HG03139 (cell line): ENCODE results near the gene LAMA3.
A peak's percentile ranks its signal among the peaks of the same experiment; 100 is the strongest.
"Not testable (repeated sequence)": the region's sequence is repeated elsewhere in the genome, so short reads cannot be mapped to it uniquely, and the experiment has no call there.

Experiments
- ATAC-seq: cut with Tn5 transposase; IDR thresholded peaks from one replicate; pipeline ENCODE4 v1.9.1; 2021; ENCODE audit not compliant: unreplicated experiment

Gene LAMA3

GRCh38 chr18:23727707-23728493 is 38.6 kb downstream of the LAMA3 start:
- no peak for ATAC-seq

- ATAC-seq, result no peak
These were observed 41.6 kb downstream of the LAMA3 start for GRCh38 chr18:23730857-23731256.

GRCh38 chr18:23731861-23732260 is 42.6 kb downstream of the LAMA3 start:
- ATAC-seq, result no peak

- no peak for ATAC-seq
These were observed 43.2 kb downstream of the LAMA3 start for GRCh38 chr18:23732439-23732838.

GRCh38 chr18:23733265-23733664 is 44.0 kb downstream of the LAMA3 start:
- not testable (repeated sequence) for ATAC-seq

GRCh38 chr18:23733895-23734294 is 44.6 kb downstream of the LAMA3 start:
- ATAC-seq, result no peak

- ATAC-seq, result peak; percentile 63
These were observed 45.8 kb downstream of the LAMA3 start for GRCh38 chr18:23735021-23735464.

- ATAC-seq, result no peak
These were observed 48.3 kb downstream of the LAMA3 start for GRCh38 chr18:23737578-23737977.

- no peak for ATAC-seq
These were observed 48.9 kb downstream of the LAMA3 start for GRCh38 chr18:23738151-23738550.

- no peak for ATAC-seq
These were observed 49.3 kb downstream of the LAMA3 start for GRCh38 chr18:23738575-23738974.

GRCh38 chr18:23740105-23740830 is 51.0 kb downstream of the LAMA3 start:
- no peak for ATAC-seq

- ATAC-seq, result not testable (repeated sequence)
These were observed 52.7 kb downstream of the LAMA3 start for GRCh38 chr18:23741967-23742366.

GRCh38 chr18:23743733-23744333 is 54.6 kb downstream of the LAMA3 start:
- ATAC-seq, result no peak

- ATAC-seq, result no peak
These were observed 56.1 kb downstream of the LAMA3 start for GRCh38 chr18:23745366-23745765.

- ATAC-seq, result no peak
These were observed 57.6 kb downstream of the LAMA3 start for GRCh38 chr18:23746851-23747250.

GRCh38 chr18:23752363-23752762 is 63.1 kb downstream of the LAMA3 start:
- ATAC-seq, result no peak

GRCh38 chr18:23752796-23753195 is 63.5 kb downstream of the LAMA3 start:
- no peak for ATAC-seq

GRCh38 chr18:23756590-23757436 is 67.6 kb downstream of the LAMA3 start:
- no peak for ATAC-seq

GRCh38 chr18:23757437-23757733 is 68.1 kb downstream of the LAMA3 start:
- ATAC-seq, result no peak

- no peak for ATAC-seq
These were observed 69.0 kb downstream of the LAMA3 start for GRCh38 chr18:23758281-23758680.

- ATAC-seq, result no peak
These were observed 72.7 kb downstream of the LAMA3 start for GRCh38 chr18:23761941-23762340.
